Islet of Langerhans (tissue), 1 donor: ENCODE data around the gene VSIG10.
"Not testable (repeated sequence)": the region's sequence is repeated elsewhere in the genome, so short reads cannot be mapped to it uniquely, and the experiment has no call there.

Experiments
- FAIRE-seq: peaks from one replicate; lab custom pipeline; 2011; peaks lifted over from hg19 to GRCh38; lab: Jason Lieb, UNC

Gene VSIG10

GRCh38 chr12:118107011-118107410, 3.2 kb upstream of the VSIG10 start:
- no peak for FAIRE-seq

GRCh38 chr12:118103201-118103600, 610 bp downstream of the VSIG10 start:
- no peak for FAIRE-seq

- FAIRE-seq, result no peak
Measured at GRCh38 chr12:118102609-118103008, 1.2 kb downstream of the VSIG10 start.

- no peak for FAIRE-seq
Measured at GRCh38 chr12:118102070-118102469, 1.7 kb downstream of the VSIG10 start.

GRCh38 chr12:118101051-118101450, 2.8 kb downstream of the VSIG10 start:
- no peak for FAIRE-seq

- FAIRE-seq, result no peak
Measured at GRCh38 chr12:118098911-118099671, 4.7 kb downstream of the VSIG10 start.

- no peak for FAIRE-seq
Measured at GRCh38 chr12:118098401-118098800, 5.4 kb downstream of the VSIG10 start.

- no peak for FAIRE-seq
Measured at GRCh38 chr12:118094039-118094438, 9.8 kb downstream of the VSIG10 start.

GRCh38 chr12:118089782-118090181, 14.0 kb downstream of the VSIG10 start:
- no peak for FAIRE-seq

GRCh38 chr12:118082161-118082560, 21.6 kb downstream of the VSIG10 start:
- no peak for FAIRE-seq

GRCh38 chr12:118081521-118081920, 22.3 kb downstream of the VSIG10 start:
- FAIRE-seq, result not testable (repeated sequence)

GRCh38 chr12:118073768-118074167, 30.0 kb downstream of the VSIG10 start:
- no peak for FAIRE-seq

GRCh38 chr12:118070650-118071049, 33.2 kb downstream of the VSIG10 start:
- FAIRE-seq, result no peak

- FAIRE-seq, result no peak
Measured at GRCh38 chr12:118068445-118068844, 35.4 kb downstream of the VSIG10 start.

GRCh38 chr12:118065380-118065779, 38.4 kb downstream of the VSIG10 start:
- no peak for FAIRE-seq

GRCh38 chr12:118064608-118065007, 39.2 kb downstream of the VSIG10 start:
- no peak for FAIRE-seq

- FAIRE-seq, result no peak
Measured at GRCh38 chr12:118063576-118064391, 40.0 kb downstream of the VSIG10 start.

GRCh38 chr12:118061873-118062843, 41.7 kb downstream of the VSIG10 start:
- FAIRE-seq, result no peak

- no peak for FAIRE-seq
Measured at GRCh38 chr12:118061011-118061872, 42.6 kb downstream of the VSIG10 start, which contains the start of gene WSB2. WSB2 (minus strand) TSS chr12:118061179; CDS start chr12:118061048, 131 bp downstream.

GRCh38 chr12:118060301-118061010, 43.4 kb downstream of the VSIG10 start:
- no peak for FAIRE-seq
